Spinal cord (tissue), 10 donors: ENCODE measurements around the gene SLC25A34. TPM values are rescaled to one million over a fixed set of nuclear protein-coding genes. Genes with fewer than 3 reads are reported as not detected.

ENCODE experiments used
- DNase-seq, 6 donors: peaks; one replicate each; pipeline versions ENCODE4 v3.0.0 to v3.0.0-alpha.2; 2013 to 2015; ENCODE audit warnings: low spot score in 6 of 6, low read depth in 4 of 6
- H3K27ac ChIP-seq: one replicate; pipeline ENCODE4 v1.5.1; 2013; ENCODE audit warnings: low read depth, low read length, control low read depth
- H3K27me3 ChIP-seq: one replicate; pipeline ENCODE4 v1.6.1; 2013; ENCODE audit warnings: low read length; ENCODE audit not compliant: control insufficient read depth, insufficient read depth
- H3K36me3 ChIP-seq: one replicate; pipeline ENCODE4 v1.6.1; 2013; ENCODE audit warnings: low read length; ENCODE audit not compliant: control insufficient read depth, insufficient read depth
- H3K4me1 ChIP-seq: one replicate; pipeline ENCODE4 v1.6.1; 2013; ENCODE audit warnings: low read length; ENCODE audit not compliant: control insufficient read depth, insufficient read depth
- H3K4me3 ChIP-seq: one replicate; pipeline ENCODE4 v1.5.1; 2013; ENCODE audit warnings: low read depth, low read length, control low read depth
- H3K9me3 ChIP-seq: one replicate; pipeline ENCODE4 v1.6.1; 2013; ENCODE audit warnings: low read length; ENCODE audit not compliant: control insufficient read depth, insufficient read depth
- WGBS: methylation state at CpG from one replicate; pipeline ENCODE4 v1.1.5; 2013; ENCODE audit warnings: missing lambda C conversion rate; ENCODE audit not compliant: insufficient coverage; 5-methylcytosine and 5-hydroxymethylcytosine counted together
- polyA plus RNA-seq, 2 donors: library from polyadenylated mRNA; unstranded; fragments of 120-200 nt; gene quantifications; one replicate each; pipeline ENCODE4 v1.2.1, GENCODE V29; 2013; ENCODE audit not compliant: insufficient read length in 2 of 2
- total RNA-seq, 2 donors: library from RNA; depleted of rRNA in 1 of 2; stranded (reverse); fragments of 120-200 nt in 1 of 2; fragments of >200 nt in 1 of 2; gene quantifications; one replicate each; pipeline versions ENCODE4 v1.2.3 to v1.2.4, GENCODE V29; 2013 to 2014
- donor health status: healthy.

SLC25A34 gene
- total and polyA plus RNA-seq, 4 donors, result 0.59 to 7.7 (median 3.7) TPM

- peaks cover 22% of the 10 kb centered on the region for H3K36me3 ChIP-seq
- no peak overlapping the region for H3K4me3 ChIP-seq
- no peaks in the 10 kb centered on the region for H3K27me3 ChIP-seq
- peaks cover 5% of the 10 kb centered on the region for H3K4me1 ChIP-seq
- no peak for DNase-seq
- no peaks in the 10 kb centered on the region for H3K9me3 ChIP-seq
- 94% methylated on average over 2 of the region's 4 CpGs for WGBS
- no peak overlapping the region for H3K27ac ChIP-seq
Observed at GRCh38 chr1:15709226-15709625, 26.8 kb upstream of the SLC25A34 start.

GRCh38 chr1:15712168-15712567 is 23.9 kb upstream of the SLC25A34 start:
- H3K9me3 ChIP-seq, result no peaks in the 10 kb centered on the region
- H3K4me1 ChIP-seq, result peaks cover 6% of the 10 kb centered on the region
- 14% methylated on average over 2 of the region's 4 CpGs for WGBS
- peaks cover 17% of the 10 kb centered on the region for H3K36me3 ChIP-seq
- no peak overlapping the region for H3K4me3 ChIP-seq
- H3K27ac ChIP-seq, result no peak overlapping the region
- peak in 2 of 6 donors; percentile 54 to 56 for DNase-seq
- no peaks in the 10 kb centered on the region for H3K27me3 ChIP-seq

GRCh38 chr1:15714406-15715136 is 21.5 kb upstream of the SLC25A34 start:
- H3K27me3 ChIP-seq, result no peaks in the 10 kb centered on the region
- H3K9me3 ChIP-seq, result no peaks in the 10 kb centered on the region
- DNase-seq, result peak in 1 of 6 donors; percentile 67
- WGBS, result 73% methylated on average over 4 of the region's 4 CpGs
- peak overlapping the region; percentile 6 for H3K27ac ChIP-seq
- H3K36me3 ChIP-seq, result peaks cover 37% of the 10 kb centered on the region
- H3K4me3 ChIP-seq, result no peak overlapping the region
- peaks cover 6% of the 10 kb centered on the region for H3K4me1 ChIP-seq

- Histone ChIP-seq H3K36me3 (peaks cover 56% of the 10 kb centered on the region), H3K9me3 (no peaks in the 10 kb centered on the region), H3K27me3 (no peaks in the 10 kb centered on the region), H3K27ac (no peak overlapping the region), H3K4me1 (peaks cover 6% of the 10 kb centered on the region), H3K4me3 (no peak overlapping the region)
- WGBS, result 90% methylated on average over 8 of the region's 11 CpGs
- DNase-seq, result no peak
Observed at GRCh38 chr1:15717418-15718125, 18.5 kb upstream of the SLC25A34 start.

GRCh38 chr1:15718199-15718601 is 17.9 kb upstream of the SLC25A34 start:
- Histone ChIP-seq H3K27me3 (no peaks in the 10 kb centered on the region), H3K27ac (no peak overlapping the region), H3K9me3 (no peaks in the 10 kb centered on the region), H3K36me3 (peaks cover 63% of the 10 kb centered on the region), H3K4me1 (peaks cover 6% of the 10 kb centered on the region), H3K4me3 (no peak overlapping the region)
- no peak for DNase-seq
- 91% methylated on average over 8 of the region's 8 CpGs for WGBS

GRCh38 chr1:15719381-15720120 is 16.5 kb upstream of the SLC25A34 start:
- no peak overlapping the region for H3K4me3 ChIP-seq
- WGBS, result 96% methylated on average over 7 of the region's 12 CpGs
- no peak for DNase-seq
- H3K4me1 ChIP-seq, result peaks cover 6% of the 10 kb centered on the region
- peaks cover 73% of the 10 kb centered on the region for H3K36me3 ChIP-seq
- H3K9me3 ChIP-seq, result no peaks in the 10 kb centered on the region
- no peaks in the 10 kb centered on the region for H3K27me3 ChIP-seq
- no peak overlapping the region for H3K27ac ChIP-seq

- Histone ChIP-seq H3K36me3 (peaks cover 85% of the 10 kb centered on the region), H3K27me3 (no peaks in the 10 kb centered on the region), H3K27ac (no peak overlapping the region), H3K9me3 (no peaks in the 10 kb centered on the region), H3K4me1 (no peaks in the 10 kb centered on the region), H3K4me3 (no peak overlapping the region)
- DNase-seq, result no peak
- 100% methylated on average over 2 of the region's 3 CpGs for WGBS
Observed at GRCh38 chr1:15720861-15721260, 15.2 kb upstream of the SLC25A34 start.

- DNase-seq, result no peak
- peaks cover 85% of the 10 kb centered on the region for H3K36me3 ChIP-seq
- H3K4me1 ChIP-seq, result no peaks in the 10 kb centered on the region
- WGBS, result no CpG with 5 or more reads among the region's 4 CpGs
- H3K4me3 ChIP-seq, result no peak overlapping the region
- H3K9me3 ChIP-seq, result no peaks in the 10 kb centered on the region
- H3K27ac ChIP-seq, result no peak overlapping the region
- no peaks in the 10 kb centered on the region for H3K27me3 ChIP-seq
Observed at GRCh38 chr1:15722411-15722810, 13.6 kb upstream of the SLC25A34 start.

GRCh38 chr1:15722836-15723532 is 13.1 kb upstream of the SLC25A34 start:
- no peaks in the 10 kb centered on the region for H3K9me3 ChIP-seq
- DNase-seq, result no peak
- peaks cover 85% of the 10 kb centered on the region for H3K36me3 ChIP-seq
- H3K4me3 ChIP-seq, result no peak overlapping the region
- H3K27ac ChIP-seq, result no peak overlapping the region
- WGBS, result 94% methylated on average over 11 of the region's 13 CpGs
- H3K4me1 ChIP-seq, result no peaks in the 10 kb centered on the region
- no peaks in the 10 kb centered on the region for H3K27me3 ChIP-seq
